ENCODE results near the gene IGFLR1.
A peak's percentile ranks its signal among the peaks of the same experiment; 100 is the strongest.
"Not testable (repeated sequence)": the region's sequence is repeated elsewhere in the genome, so short reads cannot be mapped to it uniquely, and the experiment has no call there.

IGFLR1 gene

DNA sequence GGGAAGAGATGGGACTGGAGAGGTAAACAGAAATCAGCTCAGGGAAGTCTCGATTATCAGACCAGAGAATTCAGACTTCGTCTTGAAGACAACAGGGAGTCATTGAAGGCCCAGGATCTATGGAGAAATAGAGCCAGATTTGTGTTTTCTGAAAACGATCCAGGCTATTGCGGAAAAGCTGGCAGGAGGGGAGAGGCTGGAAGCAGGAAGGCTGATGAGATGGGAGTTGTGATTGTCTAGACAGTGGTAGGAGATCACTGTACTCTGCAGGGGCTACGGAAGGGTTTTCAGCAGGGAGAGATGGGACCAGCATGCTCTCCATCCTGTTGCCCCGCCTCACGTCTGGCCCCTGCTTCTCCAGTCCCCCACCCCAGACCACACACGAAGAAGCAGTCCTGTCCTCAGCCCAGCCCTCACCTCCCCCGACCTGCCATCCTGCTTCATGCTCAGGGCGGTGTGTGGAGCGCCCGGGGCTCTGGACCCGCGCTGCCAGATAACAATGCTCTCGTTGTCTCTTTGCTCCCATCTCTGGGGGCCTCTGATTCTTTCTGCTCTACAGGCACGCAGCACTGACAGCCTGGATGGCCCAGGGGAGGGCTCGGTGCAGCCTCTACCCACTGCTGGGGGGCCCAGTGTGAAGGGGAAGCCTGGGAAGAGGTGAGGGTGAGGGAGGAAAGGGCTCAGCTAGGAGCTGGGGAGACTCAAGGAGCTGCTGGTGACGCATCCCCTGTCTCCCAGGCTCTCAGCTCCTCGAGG is 35.0 kb upstream of the IGFLR1 start:
- no peak for DNase-seq

GRCh38 chr19:35776102-35776788 is 34.0 kb upstream of the IGFLR1 start:
- DNase-seq = no peak

DNA sequence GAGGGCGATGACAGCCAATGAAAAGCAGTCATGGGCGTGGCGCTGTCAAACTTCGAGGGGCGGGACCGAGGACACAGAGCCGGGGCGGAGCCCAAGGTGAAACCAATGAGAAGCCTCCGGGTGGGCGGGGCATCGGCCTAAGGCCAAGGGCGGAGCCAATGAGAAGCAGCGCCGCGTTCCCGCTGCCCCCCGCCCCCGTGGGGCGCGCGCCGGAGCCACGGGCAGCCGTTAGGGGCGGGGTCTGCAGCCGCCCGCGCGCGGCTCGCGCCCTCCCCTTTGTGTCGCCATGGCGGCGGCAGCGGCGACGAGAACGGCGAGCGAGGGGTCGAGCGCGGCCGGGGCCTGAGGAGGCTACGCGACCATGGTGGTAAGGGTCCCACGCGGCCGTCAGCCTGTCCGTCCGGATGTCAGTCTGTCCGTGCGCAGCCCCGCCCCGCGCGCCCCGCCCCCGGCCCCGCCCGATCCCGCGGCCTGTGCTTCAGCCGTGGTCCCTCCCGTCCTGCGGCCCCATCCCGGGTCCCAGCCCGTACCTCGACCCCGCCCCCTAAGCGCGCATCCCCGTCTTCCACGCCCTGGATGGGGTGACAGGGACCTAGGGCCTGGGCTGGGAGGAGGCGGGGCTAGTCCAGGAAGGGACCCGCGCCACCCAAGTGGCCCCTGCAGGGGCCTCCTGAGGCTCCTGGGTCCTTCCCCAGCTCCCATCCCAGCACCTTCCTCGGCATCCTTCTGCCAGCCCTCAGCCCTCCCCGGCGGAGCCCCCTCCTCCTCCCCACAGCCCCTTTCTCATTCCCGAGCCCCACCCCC is 33.2 kb upstream of the IGFLR1 start, which contains the start of gene ARHGAP33:
TSS of gene ARHGAP33 (plus strand) at position 267 of the 804 bp plus-strand sequence. CDS start at position 362, 95 bp downstream.
- peak; percentile 97 for DNase-seq

GRCh38 chr19:35775046-35775297 is 32.7 kb upstream of the IGFLR1 start:
- DNase-seq = no peak

DNA sequence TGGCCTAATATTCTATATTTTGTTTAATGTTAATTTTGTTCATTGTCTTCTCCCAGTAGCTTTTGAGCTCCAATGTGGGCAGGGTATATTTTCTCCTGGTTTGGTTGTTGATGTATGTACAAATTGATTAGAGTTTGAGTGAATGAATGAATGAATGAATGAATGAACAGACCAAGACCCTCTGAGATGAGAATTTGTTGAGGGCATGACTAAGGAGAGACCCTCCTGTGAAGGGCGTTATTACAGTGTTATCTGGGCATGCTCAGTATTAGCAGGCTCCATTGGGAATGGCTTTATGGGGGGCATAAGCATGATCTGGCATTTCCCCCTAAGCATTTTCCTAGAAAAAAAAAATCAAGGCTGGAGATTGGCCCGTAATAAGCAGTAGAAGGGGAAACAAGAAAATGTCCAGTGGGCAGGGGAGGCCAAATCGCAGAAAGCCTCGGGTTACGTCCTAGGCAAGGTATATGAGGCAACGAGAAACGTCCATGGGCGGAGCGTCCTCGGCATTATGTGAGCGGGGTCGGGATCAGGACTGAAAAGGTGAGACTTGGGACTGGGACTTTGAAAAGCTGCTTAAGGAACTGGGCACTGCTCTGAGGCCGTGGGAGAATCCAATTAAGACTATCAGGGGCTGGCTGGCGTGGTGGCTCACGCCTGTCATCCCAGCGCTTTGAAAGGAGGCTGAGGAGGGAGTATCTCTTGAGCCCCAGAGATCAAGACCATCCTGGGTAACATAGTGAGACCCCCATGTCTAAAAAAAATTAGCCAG is 32.2 kb upstream of the IGFLR1 start:
- no peak for DNase-seq

- no peak for DNase-seq
Measured at GRCh38 chr19:35773020-35773806, 31.0 kb upstream of the IGFLR1 start.

DNA sequence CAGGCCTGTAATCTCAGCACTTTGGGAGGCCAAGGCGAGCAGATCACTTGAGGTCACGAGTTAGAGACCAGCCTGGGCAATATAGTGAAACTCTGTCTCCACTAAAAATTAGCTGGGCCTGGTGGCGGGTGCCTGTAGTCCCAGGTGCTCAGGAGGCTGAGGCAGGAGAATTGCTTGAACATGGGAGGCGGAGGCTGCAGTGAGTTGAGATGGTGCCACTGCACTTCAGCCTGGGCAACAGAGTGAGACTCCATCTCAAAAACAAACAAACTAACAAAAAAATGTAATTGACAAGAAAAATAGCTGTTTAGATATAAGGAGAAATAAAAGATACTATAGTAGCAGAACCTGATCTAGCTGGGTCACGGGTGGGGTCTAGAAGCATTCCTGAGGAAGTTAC is 30.1 kb upstream of the IGFLR1 start:
- DNase-seq = not testable (repeated sequence)

DNA sequence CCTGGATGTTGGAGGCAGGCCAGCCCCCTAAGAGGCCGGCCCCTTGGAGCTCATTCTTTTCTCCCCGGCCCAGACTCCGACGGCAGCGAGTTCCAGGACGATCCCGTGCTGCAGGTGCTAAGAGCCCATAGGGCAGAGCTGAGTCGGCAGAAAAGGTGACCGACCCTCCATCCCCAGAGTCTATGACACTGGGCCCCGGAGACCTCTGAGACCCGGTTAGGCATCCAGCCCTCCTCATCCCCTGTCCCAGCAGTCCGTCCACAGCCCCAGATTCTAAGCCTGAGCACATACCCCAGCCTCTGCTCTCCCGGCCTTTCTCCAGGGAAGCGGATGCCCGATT is 25.8 kb upstream of the IGFLR1 start:
- no peak for DNase-seq

GRCh38 chr19:35767288-35768081 is 25.2 kb upstream of the IGFLR1 start:
- no peak for DNase-seq

GRCh38 chr19:35766571-35767104 is 24.4 kb upstream of the IGFLR1 start:
- no peak for DNase-seq

GRCh38 chr19:35764432-35765315 is 22.4 kb upstream of the IGFLR1 start:
- DNase-seq = no peak

DNA sequence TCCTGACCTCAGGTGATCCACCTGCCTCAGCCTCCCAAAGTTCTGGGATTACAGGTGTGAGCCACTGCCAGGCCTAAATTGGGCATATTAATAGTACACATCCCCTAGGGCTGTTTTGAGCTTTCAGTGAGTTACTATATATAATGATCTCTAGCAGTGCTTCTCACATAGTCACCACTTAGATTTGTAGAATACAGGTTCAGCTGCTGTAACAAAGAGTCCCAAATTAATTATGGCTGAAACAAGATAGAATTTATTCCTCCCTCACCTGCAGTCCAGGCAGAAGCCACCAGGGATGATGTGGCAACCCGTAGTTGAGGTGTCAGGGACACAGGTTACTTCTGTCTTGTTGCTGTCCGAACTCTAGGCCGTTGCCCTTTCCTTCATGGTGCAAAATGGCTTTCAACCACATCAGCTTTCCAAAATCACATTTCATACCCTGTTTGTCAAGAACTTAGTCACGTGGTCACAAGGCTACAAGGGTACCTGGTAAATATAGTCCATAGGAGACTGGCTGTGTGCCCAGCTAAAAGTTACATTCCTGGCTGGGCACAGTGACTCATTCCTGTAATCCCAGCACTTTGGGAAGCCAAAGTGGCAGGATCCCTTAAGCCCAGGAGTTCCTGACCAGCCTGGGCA is 18.6 kb upstream of the IGFLR1 start:
- DNase-seq = peak; percentile 22

- no peak for DNase-seq
Measured at GRCh38 chr19:35759697-35760096, 17.4 kb upstream of the IGFLR1 start.

- peak; percentile 99 for DNase-seq
Measured at GRCh38 chr19:35757749-35758608, 15.7 kb upstream of the IGFLR1 start, which contains the start of gene PROSER3. Gene PROSER3 (plus strand): TSS chr19:35758176. CDS start chr19:35758216, 40 bp downstream.

GRCh38 chr19:35757231-35757748 is 15.0 kb upstream of the IGFLR1 start:
- DNase-seq = peak; percentile 94

DNA sequence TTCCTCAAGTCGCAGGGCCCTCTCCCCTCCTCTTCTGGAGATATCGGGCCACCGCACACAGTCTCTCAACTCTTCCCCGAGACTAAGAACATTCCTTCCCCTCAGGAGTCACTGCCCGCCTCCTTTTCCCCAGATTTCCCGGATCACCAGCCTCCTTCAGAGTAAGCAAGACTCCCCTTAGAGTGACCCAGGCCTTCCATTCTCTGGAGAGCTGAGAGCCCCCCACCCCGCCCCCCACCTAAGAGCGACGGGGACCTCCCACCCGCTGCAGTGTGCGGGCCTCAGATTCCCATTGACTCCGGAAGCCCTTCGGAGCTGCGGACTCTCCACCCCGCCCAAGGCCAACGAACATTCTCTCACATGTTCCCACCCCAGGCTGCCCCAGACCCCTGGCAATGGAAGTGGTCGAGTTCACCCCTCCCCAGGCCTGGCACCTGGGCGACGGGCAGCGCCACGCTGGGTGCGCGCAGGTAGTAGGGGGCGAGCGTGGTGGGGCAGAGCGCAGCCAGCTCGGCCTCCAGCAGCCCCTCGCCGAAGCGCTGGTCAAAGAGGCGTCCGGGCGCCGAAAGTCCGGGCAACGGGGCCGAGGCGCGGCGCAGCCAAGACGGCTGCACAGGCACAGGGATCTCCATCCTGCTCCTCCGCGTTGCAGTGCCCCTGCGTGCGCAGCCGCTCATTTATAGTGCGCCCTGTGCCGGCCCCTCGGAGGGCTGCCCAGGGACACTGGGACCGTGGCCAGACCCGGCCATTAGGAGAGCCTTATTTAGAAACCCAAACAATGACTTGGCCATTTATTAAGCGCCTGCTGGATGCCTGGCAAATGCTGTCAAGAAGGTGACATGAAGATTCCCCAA is 14.4 kb upstream of the IGFLR1 start, which contains the start of gene HSPB6:
TSS of gene HSPB6 (minus strand) at position 653 of the 854 bp plus-strand sequence. CDS start at position 632, 21 bp downstream.
- DNase-seq = peak; percentile 68
